Activated naive CD4-positive, alpha-beta T cell treated with anti-CD3 and anti-CD28 coated beads for 36 hours (primary cell): ENCODE data around the gene RAB9A. TPM values are rescaled to one million over a fixed set of nuclear protein-coding genes. Genes with fewer than 3 reads are reported as not detected.
"Not testable (repeated sequence)": the region's sequence is repeated elsewhere in the genome, so short reads cannot be mapped to it uniquely, and the experiment has no call there.

Experiments
- CTCF ChIA-PET: fragments of 350-600 bp; sonication (Branson Sonifier 250); formaldehyde crosslinking; loops from one replicate; lab custom pipeline; 2021; ENCODE audit warnings: antibody characterized with exemption; lab: Charles Lee
- DNase-seq: peaks from one replicate; pipeline ENCODE4 v3.0.0-alpha.2; 2020
- H3K27ac Mint-ChIP-seq: one replicate; pipeline ENCODE4 v1.8.0; 2021; ENCODE audit warnings: mild to moderate bottlenecking, mixed read lengths
- H3K27me3 Mint-ChIP-seq: one replicate; pipeline ENCODE4 v1.8.0; 2021; ENCODE audit warnings: low read depth, mixed read lengths
- H3K36me3 Mint-ChIP-seq: one replicate; pipeline ENCODE4 v1.8.0; 2021; ENCODE audit warnings: low read depth, mixed read lengths
- H3K4me1 Mint-ChIP-seq: one replicate; pipeline ENCODE4 v1.8.0; 2021; ENCODE audit warnings: low read depth, mixed read lengths
- H3K4me3 Mint-ChIP-seq: one replicate; pipeline ENCODE4 v1.8.0; 2021; ENCODE audit warnings: mild to moderate bottlenecking, moderate library complexity, mixed read lengths
- H3K9me3 Mint-ChIP-seq: one replicate; pipeline ENCODE4 v1.8.0; 2021; ENCODE audit warnings: mixed read lengths
- intact Hi-C: fragments of 100-400 bp; cut with micrococcal nuclease; formaldehyde crosslinking; loops from one replicate; pipeline ENCODE4 v1.15.1; 2023
- total RNA-seq, 2 experiments: library from RNA; stranded (reverse); gene quantifications; one replicate each; pipeline ENCODE4 v1.2.3, GENCODE V29; 2021

Gene RAB9A
- total RNA-seq, 2 experiments from 2014 or later: 22.8 to 23.3 TPM

DNA sequence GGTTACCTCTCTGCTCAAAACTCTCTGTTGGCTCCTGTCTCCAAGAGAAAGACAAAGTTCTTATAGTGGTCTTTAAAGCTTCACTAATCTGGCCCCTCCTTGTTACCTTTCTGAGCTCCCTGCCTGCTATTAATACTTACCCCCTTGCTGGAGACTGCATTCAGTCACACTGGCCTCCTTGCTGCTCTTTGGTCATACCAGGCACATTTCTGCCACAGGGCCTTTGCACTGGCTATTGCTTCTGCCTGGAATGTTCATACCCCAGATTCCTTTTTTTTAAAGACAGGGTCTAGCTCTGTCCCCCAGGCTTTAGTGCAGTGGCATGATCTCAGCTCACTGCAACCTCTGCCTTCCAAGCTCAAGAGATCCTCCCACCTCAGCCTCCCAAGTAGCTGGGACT is 15.9 kb upstream of the RAB9A start:
- Mint-ChIP-seq H3K9me3 (no peaks in the 10 kb centered on the region), H3K36me3 (peaks cover 7% of the 10 kb centered on the region), H3K27ac (no peak overlapping the region), H3K27me3 (no peaks in the 10 kb centered on the region), H3K4me1 (peaks cover 13% of the 10 kb centered on the region), H3K4me3 (no peak overlapping the region)
- intact Hi-C loops: no loop called here
- no peak for DNase-seq
- CTCF ChIA-PET: no interaction called here

- DNase-seq: no peak
- Mint-ChIP-seq H3K4me3 (no peak overlapping the region), H3K36me3 (peaks cover 2% of the 10 kb centered on the region), H3K9me3 (no peaks in the 10 kb centered on the region), H3K4me1 (no peaks in the 10 kb centered on the region), H3K27me3 (no peaks in the 10 kb centered on the region), H3K27ac (no peak overlapping the region)
- intact Hi-C loops: no loop called here
- CTCF ChIA-PET: interaction anchor here (0.8 kb wide), 1 partner anchor 730 kb away, joined by 3 read pairs; no protein-coding TSS in a partner anchor
Measured at GRCh38 chrX:13676885-13677284, 12.0 kb upstream of the RAB9A start.

- H3K27me3 Mint-ChIP-seq, DNase-seq, H3K4me1 Mint-ChIP-seq, H3K36me3 Mint-ChIP-seq, H3K9me3 Mint-ChIP-seq, intact Hi-C loops, CTCF ChIA-PET, H3K27ac Mint-ChIP-seq, H3K4me3 Mint-ChIP-seq: not testable (repeated sequence)
Measured at GRCh38 chrX:13679700-13680099, 9.2 kb upstream of the RAB9A start.

- intact Hi-C loops: no loop called here
- Mint-ChIP-seq H3K9me3 (no peaks in the 10 kb centered on the region), H3K4me1 (peaks cover 17% of the 10 kb centered on the region), H3K27me3 (no peaks in the 10 kb centered on the region), H3K4me3 (no peak overlapping the region), H3K36me3 (peaks cover 3% of the 10 kb centered on the region), H3K27ac (no peak overlapping the region)
- DNase-seq: no peak
- CTCF ChIA-PET: no interaction called here
Measured at GRCh38 chrX:13681595-13681994, 7.3 kb upstream of the RAB9A start.

GRCh38 chrX:13684361-13684760 is 4.6 kb upstream of the RAB9A start:
- Mint-ChIP-seq H3K9me3 (no peaks in the 10 kb centered on the region), H3K4me3 (no peak overlapping the region), H3K36me3 (peaks cover 4% of the 10 kb centered on the region), H3K4me1 (peaks cover 34% of the 10 kb centered on the region), H3K27me3 (no peaks in the 10 kb centered on the region), H3K27ac (no peak overlapping the region)
- intact Hi-C loops: no loop called here
- CTCF ChIA-PET: interaction anchor here (0.5 kb wide), 1 partner anchor 25 kb away, joined by 3 read pairs; no protein-coding TSS in a partner anchor
- no peak for DNase-seq

GRCh38 chrX:13685126-13685763 is 3.7 kb upstream of the RAB9A start:
- DNase-seq: no peak
- Mint-ChIP-seq H3K4me1 (peaks cover 36% of the 10 kb centered on the region), H3K9me3 (no peaks in the 10 kb centered on the region), H3K27me3 (no peaks in the 10 kb centered on the region), H3K4me3 (no peak overlapping the region), H3K36me3 (peaks cover 6% of the 10 kb centered on the region), H3K27ac (no peak overlapping the region)
- intact Hi-C loops: loop anchor here (5.0 kb wide), 2 partner anchors 593 to 733 kb away; no protein-coding TSS in a partner anchor
- CTCF ChIA-PET: no interaction called here

GRCh38 chrX:13687203-13687602 is 1.7 kb upstream of the RAB9A start:
- Mint-ChIP-seq H3K27ac (peak overlapping the region; percentile 96), H3K4me1 (peaks cover 50% of the 10 kb centered on the region), H3K9me3 (no peaks in the 10 kb centered on the region), H3K4me3 (no peak overlapping the region), H3K36me3 (peaks cover 8% of the 10 kb centered on the region), H3K27me3 (no peaks in the 10 kb centered on the region)
- no peak for DNase-seq
- intact Hi-C loops: loop anchor here (5.0 kb wide), 2 partner anchors 595 to 735 kb away; no protein-coding TSS in a partner anchor
- CTCF ChIA-PET: interaction anchor here (0.7 to 2.0 kb wide), 3 partner anchors 18 to 48 kb away, joined by 3 to 8 read pairs (median 5); partner anchors contain the start of genes OFD1 and TRAPPC2

DNA sequence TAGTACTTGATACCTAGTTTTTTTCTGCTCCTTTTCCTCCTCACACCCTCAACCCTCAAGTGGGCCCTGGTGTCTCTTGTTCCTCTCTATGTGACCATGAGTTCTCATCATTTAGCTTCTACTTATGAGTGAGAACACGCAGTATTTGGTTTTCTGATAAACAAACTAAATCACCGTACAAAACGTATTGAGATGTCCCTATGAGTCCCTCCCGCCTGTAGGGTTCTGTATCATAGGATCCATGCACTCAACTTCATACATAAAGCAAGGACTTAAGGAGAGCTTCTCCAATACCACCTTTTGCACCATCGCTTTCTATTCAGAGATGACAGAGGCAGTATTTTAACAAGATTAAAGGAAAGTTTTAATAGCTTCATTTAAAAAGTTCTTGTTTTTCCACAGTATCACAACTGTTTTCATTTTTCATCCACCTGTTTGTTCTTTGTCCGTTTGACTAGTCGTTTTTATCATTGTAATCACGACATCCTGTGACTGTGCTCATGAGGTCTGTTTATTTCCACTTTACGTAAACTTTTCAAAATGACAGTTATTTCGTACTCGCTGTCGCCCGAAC is 457 bp upstream of the RAB9A start:
- peaks cover 6% of the 10 kb centered on the region for H3K36me3 Mint-ChIP-seq
- peak overlapping the region; percentile 82 for H3K4me3 Mint-ChIP-seq
- H3K4me1 Mint-ChIP-seq: peaks cover 62% of the 10 kb centered on the region
- intact Hi-C loops: loop anchor here (1.0 to 5.0 kb wide), 7 partner anchors 19 to 1184 kb away; partner anchors contain the start of genes FANCB, MOSPD2, OFD1 and TCEANC
- DNase-seq: no peak
- CTCF ChIA-PET: interaction anchor here (0.8 to 2.0 kb wide), 3 partner anchors 19 to 47 kb away, joined by 4 to 8 read pairs (median 5); partner anchors contain the start of genes OFD1 and TRAPPC2
- H3K27ac Mint-ChIP-seq: peak overlapping the region; percentile 96
- H3K9me3 Mint-ChIP-seq: no peaks in the 10 kb centered on the region
- H3K27me3 Mint-ChIP-seq: no peaks in the 10 kb centered on the region

DNA sequence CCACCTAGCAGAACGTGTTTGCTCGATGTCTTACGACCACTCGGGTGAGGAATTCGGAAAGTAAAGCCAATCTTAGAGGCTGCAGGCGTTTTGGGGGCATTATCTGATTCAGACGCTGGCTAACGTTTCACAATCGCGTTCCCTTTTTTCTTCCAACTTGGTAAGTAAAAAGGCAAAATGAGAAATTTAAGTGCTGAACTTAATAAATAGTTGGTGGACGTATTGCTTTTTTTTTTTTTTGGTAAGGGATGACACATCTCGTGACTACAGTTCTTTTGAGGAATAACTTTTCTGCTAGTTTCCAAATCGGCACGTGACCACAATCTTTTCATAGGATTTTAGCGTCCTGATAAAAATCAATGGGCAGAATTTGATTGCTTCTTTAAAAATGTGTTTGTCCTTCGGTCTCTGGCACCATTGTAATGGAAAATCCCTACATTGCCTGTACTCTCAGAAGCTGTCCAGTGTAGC is 848 bp downstream of the RAB9A start:
- peak overlapping the region; percentile 96 for H3K27ac Mint-ChIP-seq
- H3K27me3 Mint-ChIP-seq: no peaks in the 10 kb centered on the region
- peaks cover 68% of the 10 kb centered on the region for H3K4me1 Mint-ChIP-seq

DNA sequence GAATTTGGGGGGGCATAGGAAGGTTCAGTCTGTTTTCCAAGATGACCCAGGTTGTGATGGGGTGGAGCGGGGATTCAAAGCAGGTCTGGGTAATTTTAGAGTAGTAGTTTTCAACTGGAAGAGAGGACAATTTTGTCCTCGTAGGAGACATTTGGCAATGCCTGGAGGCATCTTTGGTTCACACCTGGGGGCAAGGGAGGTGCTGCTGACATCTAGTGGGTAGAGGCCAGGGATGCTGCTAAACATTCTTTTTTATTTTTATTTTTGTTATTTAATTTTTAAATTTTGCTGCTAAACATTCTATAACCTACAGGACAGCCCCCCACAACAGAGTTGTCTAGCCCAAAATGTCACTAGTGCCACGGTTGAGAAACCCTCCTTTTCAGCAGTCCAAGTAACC is 1.9 kb downstream of the RAB9A start:
- DNase-seq: no peak
- peak overlapping the region; percentile 82 for H3K4me3 Mint-ChIP-seq
- peaks cover 8% of the 10 kb centered on the region for H3K36me3 Mint-ChIP-seq
- intact Hi-C loops: loop anchor here (1.0 kb wide), 1 partner anchor 33 kb away; no protein-coding TSS in a partner anchor
- peaks cover 69% of the 10 kb centered on the region for H3K4me1 Mint-ChIP-seq
- no peaks in the 10 kb centered on the region for H3K9me3 Mint-ChIP-seq
- H3K27ac Mint-ChIP-seq: peak overlapping the region; percentile 31
- no peaks in the 10 kb centered on the region for H3K27me3 Mint-ChIP-seq
- CTCF ChIA-PET: interaction anchor here (1.0 to 1.7 kb wide), 3 partner anchors 20 to 35 kb away, joined by 3 read pairs; no protein-coding TSS in a partner anchor

More for the DNA sequence above, 848 bp downstream of the RAB9A start:
- DNase-seq: no peak
- Mint-ChIP-seq H3K4me3 (peak overlapping the region; percentile 82), H3K36me3 (peaks cover 6% of the 10 kb centered on the region), H3K9me3 (no peaks in the 10 kb centered on the region)
- CTCF ChIA-PET: no interaction called here
- intact Hi-C loops: loop anchor here (1.0 to 5.0 kb wide), 5 partner anchors 53 to 1183 kb away; partner anchors contain the start of genes FANCB and MOSPD2

DNA sequence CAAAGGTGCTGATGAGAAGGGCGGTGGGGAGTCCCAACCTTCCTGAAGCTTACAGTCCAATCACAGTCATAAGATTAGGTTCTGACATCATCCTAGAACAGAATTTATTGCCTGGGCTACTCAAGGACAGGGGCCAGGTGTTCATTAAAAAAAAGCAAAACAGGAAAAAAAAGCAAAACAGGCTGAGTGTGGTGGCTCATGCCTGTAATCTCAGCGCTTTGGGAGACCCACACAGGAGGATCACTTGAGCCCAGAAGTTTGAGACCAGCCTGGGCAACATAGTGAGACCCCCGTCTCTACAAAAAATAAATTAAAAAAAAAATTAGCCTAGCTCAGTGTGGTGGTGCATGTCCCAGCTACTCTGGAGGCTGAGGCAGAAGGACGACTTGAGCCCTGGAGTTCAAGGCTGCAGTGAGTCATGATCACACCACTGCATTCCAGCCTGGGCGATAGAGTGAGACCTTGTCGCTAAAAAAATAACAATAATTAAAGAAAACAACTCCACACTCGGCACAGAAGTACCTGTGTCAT is 3.0 kb downstream of the RAB9A start:
- Mint-ChIP-seq H3K4me3 (no peak overlapping the region), H3K27me3 (no peaks in the 10 kb centered on the region), H3K9me3 (no peaks in the 10 kb centered on the region), H3K27ac (no peak overlapping the region), H3K4me1 (peaks cover 74% of the 10 kb centered on the region), H3K36me3 (peaks cover 8% of the 10 kb centered on the region)
- DNase-seq: no peak
- intact Hi-C loops: loop anchor here (1.0 kb wide), 1 partner anchor 34 kb away; no protein-coding TSS in a partner anchor
- CTCF ChIA-PET: interaction anchor here (1.1 to 1.7 kb wide), 2 partner anchors 36 to 48 kb away, joined by 3 to 4 read pairs; no protein-coding TSS in a partner anchor

- peaks cover 8% of the 10 kb centered on the region for H3K36me3 Mint-ChIP-seq
- peak overlapping the region; percentile 12 for H3K4me3 Mint-ChIP-seq
- DNase-seq: no peak
- no peaks in the 10 kb centered on the region for H3K9me3 Mint-ChIP-seq
- H3K27me3 Mint-ChIP-seq: no peaks in the 10 kb centered on the region
- H3K27ac Mint-ChIP-seq: no peak overlapping the region
- peaks cover 74% of the 10 kb centered on the region for H3K4me1 Mint-ChIP-seq
- CTCF ChIA-PET: no interaction called here
- intact Hi-C loops: no loop called here
Measured at GRCh38 chrX:13692771-13693231, 3.9 kb downstream of the RAB9A start.
